Subcutaneous abdominal adipose tissue (tissue), 5 donors: ENCODE data around the gene BLOC1S1.
"Not testable (repeated sequence)": the region's sequence is repeated elsewhere in the genome, so short reads cannot be mapped to it uniquely, and the experiment has no call there.

ENCODE experiments used
- H3K27ac ChIP-seq: one replicate; pipeline ENCODE4 v1.7.0; 2013; ENCODE audit warnings: low read depth, mild to moderate bottlenecking, inconsistent platforms, low read length, moderate library complexity
- H3K27me3 ChIP-seq, 5 donors: one replicate each; pipeline ENCODE4 v1.7.0; 2013; ENCODE audit warnings: low read length in 5 of 5, inconsistent platforms in 1 of 5; ENCODE audit not compliant: control insufficient read depth in 5 of 5, insufficient read depth in 4 of 5
- H3K36me3 ChIP-seq, 5 donors: one replicate each; pipeline ENCODE4 v1.7.0; 2013; ENCODE audit warnings: low read length in 5 of 5; ENCODE audit not compliant: control insufficient read depth in 5 of 5, insufficient read depth in 5 of 5
- H3K4me1 ChIP-seq, 5 donors: one replicate each; pipeline ENCODE4 v1.7.0; 2013; ENCODE audit warnings: low read length in 5 of 5, mild to moderate bottlenecking in 3 of 5, moderate library complexity in 1 of 5; ENCODE audit not compliant: control insufficient read depth in 5 of 5, insufficient read depth in 5 of 5
- H3K4me3 ChIP-seq, 5 donors: one replicate each; pipeline ENCODE4 v1.7.0; 2013; ENCODE audit warnings: low read length in 5 of 5, low read depth in 1 of 5
- H3K9ac ChIP-seq, 5 donors: one replicate each; pipeline ENCODE4 v1.7.0; 2013; ENCODE audit warnings: low read length in 5 of 5, mild to moderate bottlenecking in 4 of 5, moderate library complexity in 3 of 5
- H3K9me3 ChIP-seq, 5 donors: one replicate each; pipeline ENCODE4 v1.7.0; 2013; ENCODE audit warnings: low read length in 5 of 5; ENCODE audit not compliant: control insufficient read depth in 5 of 5
- donor health status: healthy.
- donor health status: healthy.
- donor health status: healthy.
- donor health status: healthy.
- donor health status: healthy.

BLOC1S1 gene

GRCh38 chr12:55748230-55748993 lies 32.6 kb downstream of the BLOC1S1 start:
- Histone ChIP-seq H3K9me3 (no peaks in the 10 kb centered on the region), H3K4me1 (peaks cover 0 to 21% (median 14%) of the 10 kb centered on the region in 5 donors), H3K27me3 (peaks cover 4 to 14% (median 9%) of the 10 kb centered on the region in 5 donors), H3K4me3 (no peak overlapping the region), H3K36me3 (peaks cover 9 to 30% (median 24%) of the 10 kb centered on the region in 5 donors), H3K27ac (no peak overlapping the region), H3K9ac (no peak overlapping the region)

DNA sequence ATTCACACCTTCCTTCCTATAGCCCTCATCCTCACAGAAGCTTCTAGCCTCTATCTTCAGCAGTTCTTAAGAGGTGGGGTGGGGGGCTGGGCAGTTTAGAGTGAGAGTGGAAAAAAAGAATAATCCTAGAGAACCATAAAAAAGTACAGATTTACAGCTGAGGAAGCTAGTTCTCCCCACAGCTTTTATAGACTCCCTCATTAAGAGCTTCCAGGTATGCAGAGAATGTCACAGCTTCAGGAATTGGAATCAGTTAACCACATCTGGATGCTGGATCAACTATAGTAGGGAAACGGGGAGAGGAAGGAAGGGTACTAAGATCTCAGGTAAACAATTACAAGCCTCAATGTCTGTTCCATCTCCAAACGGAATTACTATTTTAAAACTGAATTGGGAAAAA lies 39.4 kb downstream of the BLOC1S1 start:
- Histone ChIP-seq H3K9me3 (no peaks in the 10 kb centered on the region), H3K4me3 (no peak overlapping the region), H3K4me1 (peaks cover 0 to 4% (median 0%) of the 10 kb centered on the region in 5 donors), H3K27ac (no peak overlapping the region), H3K36me3 (peaks cover 42 to 97% (median 77%) of the 10 kb centered on the region in 5 donors), H3K9ac (no peak overlapping the region), H3K27me3 (no peaks in the 10 kb centered on the region)

DNA sequence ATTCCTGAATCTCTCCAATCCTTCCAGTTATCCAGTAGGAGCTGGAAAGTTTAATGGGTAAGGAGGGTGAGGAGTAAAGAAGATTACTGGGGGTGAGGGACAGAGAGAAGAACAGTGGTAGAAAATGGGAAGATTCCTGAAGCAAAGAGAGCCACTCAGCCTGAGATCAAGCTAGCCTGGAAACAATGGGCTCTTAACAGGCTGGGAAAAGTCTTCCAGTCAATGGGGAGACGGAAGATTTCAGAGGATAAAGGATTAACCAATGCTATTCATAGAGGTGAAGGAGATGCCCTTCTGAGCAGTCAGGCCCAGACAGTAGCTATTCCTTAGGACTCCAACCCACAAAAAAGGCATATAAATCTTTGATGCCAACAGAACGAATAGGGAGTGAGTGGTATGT lies 41.9 kb downstream of the BLOC1S1 start:
- peaks cover 41 to 82% (median 64%) of the 10 kb centered on the region in 5 donors for H3K36me3 ChIP-seq
- H3K4me3 ChIP-seq: no peak overlapping the region
- H3K9me3 ChIP-seq: no peaks in the 10 kb centered on the region
- H3K27me3 ChIP-seq: no peaks in the 10 kb centered on the region
- H3K4me1 ChIP-seq: no peaks in the 10 kb centered on the region
- peak overlapping the region in 1 of 5 donors; percentile 9 for H3K9ac ChIP-seq
- no peak overlapping the region for H3K27ac ChIP-seq

GRCh38 chr12:55758575-55758974 lies 42.7 kb downstream of the BLOC1S1 start:
- not testable (repeated sequence) for H3K27ac ChIP-seq, H3K4me3 ChIP-seq, H3K4me1 ChIP-seq, H3K9me3 ChIP-seq, H3K27me3 ChIP-seq, H3K9ac ChIP-seq
- H3K36me3 ChIP-seq: peaks cover 40 to 82% (median 57%) of the 10 kb centered on the region in 5 donors

DNA sequence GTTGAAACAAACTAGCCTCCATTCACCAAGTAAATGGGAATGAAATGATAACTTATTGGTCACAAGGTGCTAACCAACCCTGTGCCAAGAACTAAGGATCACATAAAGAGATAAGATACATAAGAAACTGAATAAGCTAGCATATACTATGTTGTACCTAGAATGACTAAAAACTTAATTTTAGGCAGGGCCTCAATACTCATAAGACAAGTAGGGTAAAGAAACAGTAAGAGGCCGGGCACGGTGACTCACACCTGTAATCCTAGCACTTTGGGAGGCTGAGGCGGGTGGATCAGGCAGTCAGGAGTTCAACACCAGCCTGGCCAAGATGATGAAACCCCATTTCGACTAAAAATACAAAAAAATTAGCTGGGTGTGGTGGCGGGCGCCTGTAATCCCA lies 44.8 kb downstream of the BLOC1S1 start:
- Histone ChIP-seq H3K4me1 (no peaks in the 10 kb centered on the region), H3K4me3 (no peak overlapping the region), H3K9me3 (no peaks in the 10 kb centered on the region), H3K9ac (no peak overlapping the region), H3K27ac (no peak overlapping the region), H3K27me3 (no peaks in the 10 kb centered on the region), H3K36me3 (peaks cover 26 to 64% (median 45%) of the 10 kb centered on the region in 5 donors)

GRCh38 chr12:55762646-55763045 lies 46.8 kb downstream of the BLOC1S1 start:
- Histone ChIP-seq H3K9ac (no peak overlapping the region), H3K27me3 (no peaks in the 10 kb centered on the region), H3K36me3 (peaks cover 10 to 58% (median 30%) of the 10 kb centered on the region in 5 donors), H3K27ac (no peak overlapping the region), H3K4me3 (no peak overlapping the region), H3K9me3 (no peaks in the 10 kb centered on the region), H3K4me1 (no peaks in the 10 kb centered on the region)

DNA sequence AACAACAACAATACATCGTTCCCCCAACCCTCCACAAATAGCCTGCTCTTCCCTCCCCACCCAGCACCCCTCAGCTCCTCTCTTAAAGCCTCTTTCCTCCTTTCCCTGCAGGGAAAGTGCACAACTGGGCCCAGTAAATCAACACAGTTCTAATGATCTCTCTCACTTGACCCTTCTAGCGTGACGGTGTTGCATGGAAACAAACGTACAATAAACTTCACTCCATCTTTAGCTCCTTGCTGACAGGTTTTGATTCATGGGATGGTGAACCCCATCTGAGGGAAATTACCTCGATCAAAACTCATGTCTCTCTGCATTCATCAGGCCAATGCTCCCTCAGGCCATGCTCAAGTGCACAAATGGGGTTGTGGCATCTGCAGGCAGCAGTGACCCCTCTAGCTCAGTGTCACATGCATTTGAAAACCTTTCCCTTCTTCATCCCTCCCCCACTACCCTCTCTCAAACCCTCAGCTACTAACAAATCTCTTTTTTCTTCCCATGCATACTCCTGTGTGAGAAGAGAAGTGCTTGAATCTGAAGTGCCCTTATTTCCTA lies 50.0 kb downstream of the BLOC1S1 start:
- Histone ChIP-seq H3K9ac (no peak overlapping the region), H3K9me3 (no peaks in the 10 kb centered on the region), H3K4me1 (no peaks in the 10 kb centered on the region), H3K36me3 (peaks cover 13 to 42% (median 16%) of the 10 kb centered on the region in 5 donors), H3K27me3 (no peaks in the 10 kb centered on the region), H3K4me3 (no peak overlapping the region), H3K27ac (no peak overlapping the region)

DNA sequence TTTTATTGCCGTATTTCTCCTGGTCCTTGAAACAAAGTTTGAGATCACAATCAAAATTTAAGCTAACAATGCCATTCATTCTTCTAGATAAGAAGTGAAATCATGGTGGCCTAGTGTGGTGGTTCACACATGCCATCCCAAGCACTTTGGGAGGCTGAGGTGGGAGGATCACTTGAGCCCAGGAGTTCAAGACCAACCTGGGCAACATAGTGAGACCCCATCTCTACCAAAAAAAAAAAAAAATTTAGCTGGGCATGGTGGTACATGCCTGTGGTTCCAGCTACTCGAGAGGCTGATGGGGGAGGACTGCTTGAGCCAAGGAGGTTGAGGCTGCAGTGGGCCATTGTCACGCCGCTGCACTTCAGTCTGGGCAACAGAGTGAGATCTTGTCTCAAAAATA lies 51.3 kb downstream of the BLOC1S1 start:
- Histone ChIP-seq H3K4me1 (no peaks in the 10 kb centered on the region), H3K9me3 (no peaks in the 10 kb centered on the region), H3K27ac (no peak overlapping the region), H3K4me3 (no peak overlapping the region), H3K27me3 (no peaks in the 10 kb centered on the region), H3K36me3 (peaks cover 9 to 53% (median 23%) of the 10 kb centered on the region in 5 donors), H3K9ac (no peak overlapping the region)
